ENCODE results near the gene MYOG. TPM values are rescaled to one million over a fixed set of nuclear protein-coding genes. Genes with fewer than 3 reads are reported as not detected.

Gene MYOG
- total RNA-seq, 1 experiment from 2014 or later, result not detected

DNA sequence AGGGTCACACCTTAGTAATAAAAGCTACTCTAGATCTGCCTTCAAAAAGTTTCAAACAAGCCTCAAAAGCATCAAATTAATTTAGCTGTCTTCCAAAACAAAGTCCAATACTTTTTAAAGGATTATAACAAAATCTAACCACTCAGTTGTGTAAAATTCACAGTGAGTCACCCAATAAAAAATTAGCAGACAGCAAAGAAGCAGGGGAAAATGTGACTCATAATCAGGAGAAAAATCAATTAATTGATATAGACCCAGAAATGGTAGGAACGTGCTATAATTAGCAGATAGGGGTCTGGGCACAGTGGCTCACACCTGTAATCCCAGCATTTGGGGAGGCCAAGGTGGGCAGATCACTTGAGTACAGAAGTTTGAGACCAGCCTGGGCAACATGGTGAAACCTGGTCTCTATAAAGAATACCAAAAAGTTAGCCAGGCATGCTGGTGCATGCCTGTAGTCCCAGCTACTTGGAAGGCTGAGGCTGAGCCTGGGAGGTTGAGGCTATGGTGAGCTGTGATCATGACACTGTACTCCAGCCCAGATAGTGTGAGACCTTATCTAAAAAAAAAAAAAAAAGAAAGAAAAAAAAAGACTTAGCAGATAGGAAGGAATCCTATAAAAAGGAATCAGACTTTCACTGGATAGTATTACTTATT, 8.1 kb upstream of the MYOG start:
- no peak for DNase-seq (ENCODE audit: extremely low read depth, low read depth)

DNA sequence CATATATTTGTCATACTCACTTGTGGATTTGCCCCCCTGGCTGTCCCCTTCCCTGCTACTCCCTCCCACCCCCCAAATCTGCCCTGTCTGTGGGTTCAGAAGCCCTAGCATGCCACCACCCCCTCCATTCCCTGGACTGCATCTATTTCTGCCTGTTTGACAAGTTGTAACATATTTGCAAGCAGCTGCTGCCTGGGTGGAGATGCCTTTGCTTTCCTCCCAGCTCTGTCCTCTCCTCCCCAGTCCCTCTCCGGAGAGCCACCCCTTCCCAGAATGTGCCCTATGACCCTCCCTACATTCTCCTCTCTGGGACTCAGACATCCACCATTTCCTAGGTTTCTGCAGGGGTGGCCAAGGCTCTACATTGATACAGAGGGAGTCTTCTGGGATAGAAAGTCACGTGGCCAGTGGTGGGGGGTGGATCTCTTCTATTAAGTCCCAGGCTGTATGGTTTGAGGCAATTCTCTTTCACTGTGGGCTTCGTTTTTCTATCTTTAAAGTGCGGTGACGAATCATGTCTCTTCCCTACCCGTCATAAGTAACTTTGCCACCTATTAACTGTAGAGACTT, 6.0 kb upstream of the MYOG start:
- DNase-seq (ENCODE audit: extremely low read depth, low read depth), result no peak

DNA sequence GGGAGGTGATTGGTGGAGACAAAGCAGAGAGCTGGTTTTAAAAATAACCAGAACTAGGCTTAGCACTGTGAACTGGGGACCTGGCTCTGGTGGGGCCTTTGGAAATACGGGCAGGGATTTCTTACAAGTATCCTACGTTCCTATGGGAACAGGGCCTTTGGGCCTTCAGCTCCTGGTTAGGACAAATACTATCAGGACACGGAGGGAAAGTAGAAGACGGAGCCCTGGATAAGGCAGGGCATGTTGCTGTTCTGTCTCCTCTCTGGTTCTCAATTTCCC, 5.3 kb upstream of the MYOG start:
- DNase-seq (ENCODE audit: extremely low read depth, low read depth), result no peak

DNA sequence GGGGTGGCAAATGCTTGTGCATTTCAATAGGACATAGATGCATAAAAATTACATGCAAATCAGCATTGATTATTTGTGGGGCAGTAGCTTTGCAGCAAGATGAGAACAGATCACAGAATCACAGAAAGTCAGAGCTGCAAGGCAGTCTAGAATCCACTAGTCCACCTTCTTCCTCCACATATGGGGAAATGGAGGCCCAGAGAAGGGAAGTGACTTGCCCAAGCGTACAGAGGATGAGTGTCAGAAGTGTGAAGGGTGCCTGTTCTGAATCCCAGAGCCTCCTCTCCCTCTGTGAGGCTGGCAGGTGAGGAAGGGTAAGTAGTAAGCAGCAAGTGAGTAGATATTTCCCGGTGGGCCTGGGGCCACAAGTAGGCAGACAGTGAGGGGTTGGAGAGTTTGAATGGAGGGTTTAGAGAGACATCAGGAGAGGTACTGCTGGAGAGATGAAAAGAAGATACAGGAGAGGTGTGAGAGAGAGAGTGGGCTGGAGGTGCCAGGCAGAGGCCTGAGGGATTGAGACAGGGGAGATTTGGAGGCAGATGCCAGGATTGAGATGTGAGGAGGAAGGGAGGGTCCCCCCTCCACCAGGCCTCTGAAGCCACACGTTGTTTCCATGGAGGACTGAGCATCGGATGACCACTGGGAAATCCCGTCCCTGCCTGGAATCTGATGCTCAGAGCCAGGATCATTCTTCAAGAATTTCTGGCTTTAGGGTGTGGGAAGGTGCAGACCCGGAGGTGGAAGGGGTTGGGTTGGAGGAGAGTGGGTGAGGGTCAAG, 4.8 kb upstream of the MYOG start:
- DNase-seq (ENCODE audit: extremely low read depth, low read depth), result no peak

DNA sequence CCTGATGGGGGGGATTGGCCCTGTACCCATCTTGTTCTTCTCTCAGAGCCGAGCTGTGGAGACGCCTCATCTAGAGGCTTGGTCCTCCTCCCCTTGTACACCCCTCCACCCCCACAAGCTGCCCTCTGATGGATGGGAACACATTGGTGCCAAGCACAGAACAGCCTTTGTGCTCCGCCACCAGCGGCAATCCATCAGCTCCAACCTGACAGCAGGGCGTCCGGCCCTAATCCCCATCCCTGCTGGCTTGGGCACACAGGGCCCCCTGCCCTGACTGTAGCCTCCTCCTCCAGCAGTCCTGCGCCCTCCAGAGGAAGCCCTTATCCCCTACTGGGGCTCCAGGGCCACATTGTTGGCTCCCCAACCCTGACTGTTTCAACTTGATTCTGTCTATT, 3.8 kb upstream of the MYOG start:
- no peak for DNase-seq (ENCODE audit: extremely low read depth, low read depth)

DNA sequence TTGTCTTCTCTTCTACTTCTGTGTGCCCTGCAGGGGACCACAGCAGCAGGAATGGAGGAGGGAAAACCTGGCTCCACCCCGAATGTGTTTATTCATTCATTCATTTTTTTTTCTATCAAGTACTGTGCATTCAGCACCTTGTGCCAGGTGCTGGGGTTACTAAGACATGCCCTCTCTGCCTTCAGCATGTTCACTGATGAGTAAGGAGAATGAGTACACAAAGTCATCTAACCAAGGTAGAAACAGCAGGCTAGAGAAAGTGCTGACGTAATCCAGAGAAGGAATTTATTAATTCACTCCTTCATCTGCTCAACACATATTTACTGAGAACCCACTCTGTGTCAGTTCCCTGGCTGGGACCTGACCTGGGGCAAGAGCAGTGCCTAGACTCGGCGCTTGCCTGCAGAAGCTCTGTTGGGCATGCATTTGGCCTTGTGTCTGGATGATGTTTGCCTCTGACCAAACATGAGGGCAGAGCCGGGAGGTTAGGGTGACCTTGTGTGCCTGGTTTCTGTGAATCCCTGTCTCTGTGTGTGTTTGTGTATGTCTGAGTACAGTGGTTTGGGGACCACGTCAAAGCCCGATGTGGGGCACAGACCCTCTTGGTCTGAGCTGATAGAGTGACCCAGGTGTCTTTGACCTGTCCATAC, 3.3 kb upstream of the MYOG start:
- DNase-seq (ENCODE audit: extremely low read depth, low read depth), result no peak

DNA sequence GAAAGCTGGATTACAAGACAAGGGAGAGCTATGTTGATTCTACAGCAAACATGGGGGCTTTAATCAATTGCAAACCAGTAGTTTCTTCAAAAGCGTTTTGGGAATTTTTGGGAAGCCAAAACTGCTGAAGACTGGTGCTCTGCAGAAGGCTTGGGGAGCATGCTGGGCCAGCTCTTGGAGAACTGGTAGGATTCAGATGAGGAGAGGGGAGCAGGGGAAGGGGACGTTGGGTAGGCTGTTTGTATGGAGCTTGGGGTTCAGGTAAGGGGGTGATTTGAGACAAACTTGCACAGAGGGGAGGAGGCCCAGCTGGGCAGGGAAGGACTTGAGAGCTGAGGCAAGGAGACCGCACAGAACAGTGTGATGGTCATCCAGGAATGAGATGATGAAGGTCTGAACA, 2.6 kb upstream of the MYOG start:
- DNase-seq (ENCODE audit: extremely low read depth, low read depth), result no peak

DNA sequence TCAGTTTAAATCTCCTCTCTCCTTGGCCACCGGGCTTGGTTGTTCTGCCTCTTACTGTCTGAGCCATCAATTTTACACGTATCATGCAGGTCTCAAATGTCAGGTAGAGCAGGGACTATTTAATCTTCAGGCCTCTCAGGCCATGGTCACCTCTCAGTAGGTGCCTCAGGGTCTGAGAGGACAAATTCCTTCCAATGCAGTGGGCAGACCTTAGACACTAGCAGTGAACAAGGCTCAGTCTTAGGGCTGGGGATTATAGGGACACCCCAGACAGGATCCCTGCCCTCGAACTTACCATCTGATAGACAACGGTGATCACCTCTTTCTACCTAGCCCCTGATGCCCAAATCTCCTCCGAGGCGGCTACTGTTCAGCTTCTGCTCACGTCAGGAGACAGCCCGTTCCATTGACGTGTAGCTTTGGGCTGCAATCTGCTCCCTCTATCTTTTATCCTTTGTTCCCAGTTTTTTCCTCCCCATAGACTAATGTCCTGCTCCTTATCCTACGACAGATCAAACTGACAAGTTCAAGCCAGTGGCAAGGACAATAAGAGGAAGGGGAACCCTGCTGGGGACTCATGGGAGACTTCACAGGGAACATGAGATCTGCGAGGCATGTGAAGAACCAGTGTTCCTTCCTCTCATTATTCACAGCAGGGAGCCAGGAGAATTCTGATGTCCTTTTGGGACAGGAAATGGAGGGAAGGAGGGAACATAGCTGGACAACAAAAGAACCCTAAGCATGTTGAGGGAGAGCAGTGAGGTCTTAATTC, 1.4 kb upstream of the MYOG start:
- no peak for DNase-seq (ENCODE audit: extremely low read depth, low read depth)

DNA sequence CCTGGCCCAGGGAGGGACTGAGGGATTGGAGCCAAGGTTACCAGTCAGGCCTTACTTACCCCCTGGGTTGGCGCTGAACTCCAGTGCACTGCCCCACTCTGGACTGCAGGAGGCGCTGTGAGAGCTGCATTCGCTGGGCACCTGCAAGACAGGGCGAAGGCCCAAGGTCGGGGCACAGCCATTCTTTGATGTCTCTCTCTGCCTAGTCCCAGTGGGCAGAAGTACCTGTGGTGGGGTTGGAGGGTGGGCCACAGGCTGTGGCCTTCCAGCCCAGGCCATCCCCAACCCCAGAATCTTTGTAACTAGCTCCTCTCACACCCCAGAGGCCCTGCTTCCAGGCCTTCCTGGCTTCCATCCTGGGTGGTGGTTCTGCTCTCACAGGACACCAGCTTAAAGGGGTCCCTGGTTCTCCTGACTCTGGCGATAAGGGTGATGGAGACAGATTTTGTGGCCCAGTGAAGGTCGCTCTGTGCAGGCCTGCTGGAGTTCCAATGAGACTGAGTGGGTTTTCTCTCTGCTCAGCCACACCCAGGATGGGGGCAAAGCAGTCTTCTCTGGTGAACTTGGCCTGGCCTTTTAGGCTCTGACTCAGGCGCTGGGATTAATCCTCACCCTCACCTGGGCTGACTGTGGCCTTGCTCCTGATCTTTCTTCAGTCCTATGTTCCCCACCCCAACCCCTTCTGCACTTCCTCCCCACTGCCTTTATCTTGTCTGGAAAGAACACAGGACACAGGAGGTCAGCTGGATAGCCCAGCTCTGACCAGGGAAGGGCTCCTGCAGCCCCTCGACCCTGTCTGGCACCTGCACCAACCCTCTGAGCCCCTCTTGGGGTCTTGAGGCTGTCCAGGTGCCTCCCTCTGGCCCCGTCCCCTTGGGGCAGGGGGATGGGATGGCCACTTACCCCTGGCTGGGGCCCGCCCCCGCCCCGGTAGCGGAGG, 954 bp downstream of the MYOG start:
- no peak for DNase-seq (ENCODE audit: extremely low read depth, low read depth)

DNA sequence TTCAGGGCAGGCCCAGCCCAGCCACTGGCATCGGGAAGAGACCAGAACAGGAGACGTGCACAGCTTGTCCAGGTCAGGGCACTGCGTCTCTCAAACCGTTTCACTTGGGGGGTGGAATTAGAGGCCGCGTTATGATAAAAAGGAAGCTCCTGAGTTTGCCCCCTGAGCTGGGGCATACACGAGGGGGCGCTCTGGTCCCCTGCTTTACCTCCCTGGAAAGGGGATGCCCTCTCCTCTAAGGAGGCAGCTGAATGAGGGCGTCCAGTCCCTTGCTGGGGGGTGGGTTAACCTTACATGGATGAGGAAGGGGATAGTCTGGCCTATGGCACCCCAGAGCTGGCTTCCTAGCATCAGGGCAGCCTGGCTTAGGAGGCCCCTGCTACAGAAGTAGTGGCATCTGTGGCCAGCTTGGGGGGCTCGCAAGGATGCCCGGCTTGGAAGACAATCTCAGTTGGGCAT, 2.3 kb downstream of the MYOG start:
- DNase-seq (ENCODE audit: extremely low read depth, low read depth), result no peak

DNA sequence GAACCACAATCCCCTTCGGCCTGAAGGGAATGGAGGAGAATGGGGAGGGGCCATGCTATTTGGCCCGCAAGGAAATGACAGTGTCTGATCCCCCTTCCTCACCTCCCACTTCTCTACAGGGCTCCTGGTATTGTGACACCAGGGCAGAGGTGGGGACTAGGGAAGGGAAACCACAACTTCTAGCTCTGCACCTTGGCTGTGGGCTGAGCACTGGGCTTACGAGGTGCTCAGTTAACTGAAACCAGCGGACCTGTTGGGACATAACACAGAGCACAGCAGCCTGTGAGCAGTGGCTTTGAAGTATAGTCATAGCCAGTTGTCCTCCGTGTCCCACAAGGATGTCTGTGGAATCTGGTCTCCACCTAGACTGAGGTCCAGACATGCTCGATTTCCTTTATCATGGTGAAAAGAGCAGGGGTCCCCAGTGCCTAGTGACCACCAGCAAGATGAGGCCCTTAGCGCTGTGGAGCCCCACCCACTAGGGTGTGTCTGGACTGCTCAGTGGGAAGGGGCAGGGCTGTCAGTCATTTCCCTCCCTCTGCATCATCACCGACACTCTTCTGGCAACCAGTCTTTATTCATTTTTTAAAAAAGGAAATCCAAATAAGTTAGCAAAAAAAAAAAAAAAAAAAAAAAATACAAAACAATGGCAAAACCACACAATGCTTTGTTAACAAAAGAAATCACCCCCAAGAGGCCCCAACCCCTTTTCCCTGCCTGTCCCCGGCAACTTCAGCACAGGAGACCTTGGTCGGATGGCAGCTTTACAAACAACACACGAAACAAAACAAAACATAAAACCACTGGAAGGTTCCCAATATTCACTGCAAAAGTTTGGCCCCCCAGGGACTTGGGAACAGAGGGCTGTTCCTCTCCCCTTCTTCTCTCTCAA, 3.0 kb downstream of the MYOG start:
- DNase-seq (ENCODE audit: extremely low read depth, low read depth), result no peak

DNA sequence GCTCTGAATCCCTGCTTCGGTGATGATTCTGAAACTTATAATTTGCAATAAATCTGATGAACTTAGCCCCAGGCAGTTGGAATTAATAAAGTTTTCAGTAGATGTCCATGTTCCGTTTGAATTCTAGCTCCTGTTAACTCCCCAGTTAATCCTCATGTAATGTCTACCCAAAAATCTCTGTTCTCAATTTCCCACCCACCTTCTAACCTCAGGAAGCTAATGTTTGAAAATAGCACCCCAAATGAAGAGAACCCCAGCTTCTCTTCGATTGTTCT, 3.6 kb downstream of the MYOG start:
- DNase-seq (ENCODE audit: extremely low read depth, low read depth), result no peak

DNA sequence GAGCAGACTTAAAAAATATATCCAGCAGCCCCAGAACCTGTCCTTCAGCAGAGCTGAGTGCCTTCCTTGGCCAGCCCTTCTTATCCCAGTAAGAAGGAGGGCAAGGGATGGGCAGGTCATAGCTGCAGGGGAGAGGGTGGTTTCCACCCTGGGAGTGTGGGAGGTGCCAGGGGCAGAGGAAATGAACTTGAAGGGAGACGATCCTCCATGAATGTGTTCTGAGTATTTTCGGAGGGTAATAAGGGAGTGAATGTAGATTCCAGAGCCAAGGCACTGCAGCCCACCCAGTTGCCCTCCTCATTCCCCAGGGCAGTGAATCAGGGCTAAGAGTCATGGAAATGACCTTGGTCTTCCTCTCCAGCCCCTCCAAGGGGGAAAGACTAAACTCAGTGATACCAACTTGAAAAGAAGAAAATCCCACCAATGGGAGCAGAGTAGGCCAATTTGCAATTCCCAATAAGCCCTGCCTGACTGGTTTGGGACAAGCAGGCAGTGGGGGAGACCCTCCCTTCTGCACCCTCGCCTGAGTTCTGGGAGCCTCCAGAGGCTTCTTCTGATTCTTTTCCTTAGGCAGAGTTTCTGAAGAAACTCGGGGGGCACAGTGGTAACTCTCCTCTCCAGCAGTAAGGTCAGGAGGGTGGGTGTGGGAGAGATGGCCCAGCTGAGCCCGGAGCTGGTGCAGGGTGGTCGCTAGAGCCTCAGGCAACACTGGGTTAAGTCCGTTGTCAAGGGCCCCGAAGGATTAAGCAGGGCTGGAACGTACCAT, 4.2 kb downstream of the MYOG start:
- no peak for DNase-seq (ENCODE audit: extremely low read depth, low read depth)

DNA sequence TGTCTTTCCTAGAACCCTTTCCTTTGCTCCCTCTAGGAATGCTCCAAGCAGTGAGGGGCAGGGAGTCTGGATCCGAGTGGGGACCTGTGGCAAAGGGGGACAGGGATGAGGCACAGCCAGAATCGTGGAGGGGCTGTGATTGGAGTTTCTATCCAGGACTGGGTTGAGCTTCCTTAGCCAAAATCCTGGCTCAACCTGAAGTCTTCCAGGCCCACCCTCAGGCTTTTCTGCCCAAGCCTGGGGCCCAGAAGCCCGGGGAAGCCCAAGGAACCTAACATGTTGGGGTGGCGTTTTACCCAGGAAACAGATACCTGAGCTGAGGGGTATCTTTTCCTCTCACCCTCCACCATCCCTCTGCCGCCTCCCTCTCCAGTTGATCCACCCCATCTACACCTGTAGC, 5.4 kb downstream of the MYOG start:
- DNase-seq (ENCODE audit: extremely low read depth, low read depth), result no peak

DNA sequence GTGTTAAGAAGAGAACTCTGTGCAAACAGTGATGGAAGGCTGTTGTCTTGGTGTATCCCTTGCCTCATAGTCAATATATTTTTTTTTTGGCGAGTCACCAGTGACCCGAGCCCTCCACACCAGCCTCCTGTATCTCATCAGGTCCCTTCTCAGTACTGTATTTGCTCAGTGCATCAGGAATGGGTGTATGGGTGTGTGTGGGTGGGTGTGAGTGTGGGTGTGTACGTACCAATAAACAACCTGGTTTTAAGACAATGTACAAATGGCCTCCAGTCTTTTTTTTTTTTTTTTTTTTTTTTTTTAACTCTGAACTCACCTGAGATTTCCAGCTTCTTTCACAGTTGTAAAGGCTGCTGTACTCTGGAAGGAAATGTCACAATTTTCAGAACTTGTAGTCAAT, 7.3 kb downstream of the MYOG start:
- DNase-seq (ENCODE audit: extremely low read depth, low read depth), result no peak

DNA sequence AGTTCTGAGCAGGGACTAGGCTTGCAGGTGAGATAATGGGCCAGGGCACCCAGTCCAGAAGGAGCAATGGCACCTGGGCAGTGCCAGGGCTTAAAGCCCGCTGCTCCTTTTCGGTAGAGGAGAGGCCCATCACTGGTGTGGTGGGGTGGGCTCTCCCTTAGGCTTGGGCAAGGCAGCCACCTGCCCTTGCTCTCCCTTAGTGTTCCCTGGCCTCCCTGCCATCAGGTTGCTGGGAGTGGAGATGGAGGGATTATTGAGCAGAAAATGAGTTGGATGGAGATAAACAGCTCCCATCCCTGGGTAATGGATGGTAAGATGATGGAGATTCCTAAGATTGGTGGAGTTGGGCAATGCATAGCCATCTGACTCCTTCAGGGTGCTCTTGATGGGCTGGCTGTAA, 7.9 kb downstream of the MYOG start:
- no peak for DNase-seq (ENCODE audit: extremely low read depth, low read depth)

DNA sequence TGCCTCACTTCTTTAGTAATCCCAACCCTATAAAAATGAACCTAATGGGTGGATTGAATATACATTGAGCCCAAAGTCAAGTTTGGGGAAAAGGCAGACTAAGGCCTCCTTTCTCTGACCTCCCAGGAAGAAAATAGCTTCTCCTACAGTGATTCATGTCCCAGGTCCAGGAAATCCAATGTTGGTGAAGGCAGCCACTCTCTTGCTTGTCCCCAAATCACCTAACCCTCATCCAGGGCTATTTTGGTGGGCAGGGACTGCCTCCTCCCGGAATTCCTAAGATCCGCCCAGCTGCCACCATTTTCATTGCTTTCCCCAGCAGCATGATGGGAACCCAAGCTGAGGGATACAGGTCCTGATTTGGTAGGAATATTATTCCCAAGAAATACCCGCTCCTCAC, 8.4 kb downstream of the MYOG start:
- DNase-seq (ENCODE audit: extremely low read depth, low read depth), result no peak

DNA sequence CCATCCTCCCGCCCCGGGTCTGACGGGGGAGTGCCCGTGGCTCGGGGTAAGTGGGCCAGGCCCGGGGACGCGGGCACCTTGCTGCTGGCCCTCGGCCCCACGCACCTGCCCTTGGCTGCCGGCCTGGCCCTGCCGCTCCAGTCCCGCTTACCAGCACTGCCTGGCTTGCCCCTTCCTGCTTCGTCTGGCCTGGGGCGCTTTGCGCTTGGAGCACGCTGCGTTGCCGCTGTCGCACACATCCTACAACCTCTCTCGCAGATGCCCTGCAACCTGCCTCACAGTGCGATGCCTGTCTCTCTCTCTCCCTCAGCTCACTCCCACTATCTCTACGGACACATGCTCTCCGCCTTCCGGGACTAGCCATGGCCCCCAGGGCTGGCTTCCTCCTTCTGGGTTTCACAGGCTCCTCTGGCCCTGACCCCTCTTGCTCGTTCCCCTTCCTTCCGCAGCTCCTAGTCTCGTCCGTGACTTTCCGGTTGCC, 9.7 kb downstream of the MYOG start:
- DNase-seq (ENCODE audit: extremely low read depth, low read depth), result no peak
